Coronary artery (tissue), 2 donors: ENCODE data around the gene GLRB.
"Not testable (repeated sequence)": the region's sequence is repeated elsewhere in the genome, so short reads cannot be mapped to it uniquely, and the experiment has no call there.

ENCODE experiments used
- DNase-seq: peaks from one replicate; pipeline ENCODE4 v3.0.0-alpha.2; 2017; ENCODE audit warnings: low spot score
- H3K27ac ChIP-seq, 2 donors: fragments of 200-600 bp; sonication (generic); one replicate each; pipeline ENCODE4 v1.5.1; 2016 to 2019
- H3K4me3 ChIP-seq: fragments of 200-600 bp; sonication (generic); 2 replicates; pipeline ENCODE4 v1.5.1; 2016; ENCODE audit warnings: mild to moderate bottlenecking, moderate library complexity
- TF ChIP-seq, protein P1 (sequence below): fragments of 200-600 bp; sonication (generic); IDR thresholded peaks from one replicate; pipeline ENCODE4 v1.5.1; 2019; ENCODE audit warnings: antibody characterized with exemption

The GLRB gene

DNA sequence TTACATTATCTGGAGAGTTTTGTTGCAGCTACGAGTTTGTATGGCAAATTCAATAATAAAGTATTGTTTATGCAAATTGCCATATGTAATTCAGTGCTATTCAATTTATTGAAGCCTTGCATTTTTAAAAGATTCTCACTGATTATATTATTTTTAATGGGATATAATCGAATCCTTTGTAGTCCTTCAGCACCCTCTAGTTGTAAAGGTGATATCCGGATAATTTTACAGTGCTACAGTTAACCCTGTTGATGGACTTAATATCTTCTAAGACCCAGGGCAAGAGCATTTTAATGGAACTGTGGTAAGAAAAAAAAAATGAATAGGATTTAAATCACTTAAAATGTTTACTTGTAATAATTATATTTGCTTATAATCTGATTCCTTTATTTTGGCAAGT is 96.1 kb downstream of the GLRB start:
- TF ChIP-seq, protein P1, sequence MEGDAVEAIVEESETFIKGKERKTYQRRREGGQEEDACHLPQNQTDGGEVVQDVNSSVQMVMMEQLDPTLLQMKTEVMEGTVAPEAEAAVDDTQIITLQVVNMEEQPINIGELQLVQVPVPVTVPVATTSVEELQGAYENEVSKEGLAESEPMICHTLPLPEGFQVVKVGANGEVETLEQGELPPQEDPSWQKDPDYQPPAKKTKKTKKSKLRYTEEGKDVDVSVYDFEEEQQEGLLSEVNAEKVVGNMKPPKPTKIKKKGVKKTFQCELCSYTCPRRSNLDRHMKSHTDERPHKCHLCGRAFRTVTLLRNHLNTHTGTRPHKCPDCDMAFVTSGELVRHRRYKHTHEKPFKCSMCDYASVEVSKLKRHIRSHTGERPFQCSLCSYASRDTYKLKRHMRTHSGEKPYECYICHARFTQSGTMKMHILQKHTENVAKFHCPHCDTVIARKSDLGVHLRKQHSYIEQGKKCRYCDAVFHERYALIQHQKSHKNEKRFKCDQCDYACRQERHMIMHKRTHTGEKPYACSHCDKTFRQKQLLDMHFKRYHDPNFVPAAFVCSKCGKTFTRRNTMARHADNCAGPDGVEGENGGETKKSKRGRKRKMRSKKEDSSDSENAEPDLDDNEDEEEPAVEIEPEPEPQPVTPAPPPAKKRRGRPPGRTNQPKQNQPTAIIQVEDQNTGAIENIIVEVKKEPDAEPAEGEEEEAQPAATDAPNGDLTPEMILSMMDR, result no peak
- Histone ChIP-seq H3K4me3 (no peak overlapping the region), H3K27ac (no peak overlapping the region)
- no peak for DNase-seq

DNA sequence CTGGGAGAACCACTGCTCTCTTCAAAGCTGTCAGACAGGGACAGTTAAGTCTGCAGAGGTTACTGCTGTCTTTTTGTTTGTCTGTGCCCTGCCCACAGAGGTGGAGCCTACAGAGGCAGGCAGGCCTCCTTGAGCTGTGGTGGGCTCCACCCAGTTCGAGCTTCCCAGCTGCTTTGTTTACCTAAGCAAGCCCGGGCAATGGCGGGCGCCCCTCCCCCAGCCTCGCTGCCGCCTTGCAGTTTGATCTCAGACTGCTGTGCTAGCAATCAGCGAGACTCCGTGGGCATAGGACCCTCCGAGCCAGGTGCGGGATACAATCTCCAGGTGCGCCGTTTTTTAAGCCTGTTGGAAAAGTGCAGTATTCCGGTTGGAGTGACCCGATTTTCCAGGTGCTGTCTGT is 104.3 kb downstream of the GLRB start:
- H3K4me3 ChIP-seq, H3K27ac ChIP-seq, DNase-seq: not testable (repeated sequence)

DNA sequence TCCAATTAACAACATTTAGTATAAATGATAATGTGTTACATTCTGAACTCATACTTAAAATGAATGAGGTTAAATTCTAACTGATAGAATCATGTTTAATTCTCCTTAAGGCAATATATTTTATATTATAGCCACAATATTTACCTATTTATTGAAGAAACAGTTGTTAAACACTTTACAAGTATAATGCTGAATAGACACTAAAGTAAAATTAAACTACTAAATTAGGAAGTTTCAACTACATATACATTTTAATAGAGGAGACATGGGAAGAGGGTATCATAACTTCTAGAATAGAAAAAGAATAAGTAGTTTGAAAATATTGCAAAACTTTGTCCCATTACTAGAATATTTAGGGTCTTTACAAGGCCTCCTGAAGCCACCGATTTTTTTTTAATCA is 108.3 kb downstream of the GLRB start:
- no peak overlapping the region for H3K4me3 ChIP-seq
- TF ChIP-seq, protein P1, result no peak
- no peak for DNase-seq

DNA sequence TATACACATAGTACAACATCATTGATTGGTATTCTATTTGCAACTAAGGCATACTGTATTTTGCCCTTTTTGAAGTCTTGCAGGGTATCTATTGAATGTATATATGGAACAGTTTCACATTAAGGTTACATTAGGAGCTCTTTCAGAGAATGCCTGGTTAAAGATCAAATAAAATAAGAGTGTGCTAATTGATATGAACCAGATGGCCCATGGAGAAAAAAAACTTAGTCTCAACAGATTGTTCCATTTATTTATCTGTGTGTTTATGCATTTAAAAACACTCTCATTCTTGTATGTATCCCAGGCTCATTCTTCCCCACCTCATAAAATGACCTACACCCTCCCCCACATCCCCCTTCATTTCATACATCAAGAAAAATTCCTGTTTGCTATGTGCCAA is 109.4 kb downstream of the GLRB start:
- TF ChIP-seq, protein P1, result no peak
- Histone ChIP-seq H3K4me3 (no peak overlapping the region), H3K27ac (no peak overlapping the region)
- DNase-seq, result no peak

More for the DNA sequence above, 108.3 kb downstream of the GLRB start:
- no peak overlapping the region for H3K27ac ChIP-seq

DNA sequence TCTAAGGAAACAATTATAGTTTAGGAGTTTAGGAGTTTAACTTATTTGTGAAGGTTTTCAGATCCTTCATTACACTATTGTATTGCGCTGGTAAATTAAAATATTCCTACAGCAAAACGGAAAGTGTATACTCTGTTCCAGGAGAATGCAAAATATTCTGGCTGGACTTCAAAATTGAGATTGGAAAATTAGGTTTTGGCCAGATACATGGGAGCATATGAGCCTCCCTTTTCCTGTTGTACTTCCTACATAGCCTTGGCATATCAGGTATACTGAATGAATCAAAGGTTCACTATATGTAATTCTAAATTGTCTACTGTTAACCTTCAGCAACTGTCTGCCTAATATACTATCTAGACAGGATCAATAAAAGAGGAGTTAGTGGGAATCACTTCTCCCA is 119.4 kb downstream of the GLRB start:
- no peak overlapping the region for H3K4me3 ChIP-seq
- H3K27ac ChIP-seq, result no peak overlapping the region
- DNase-seq, result no peak
- TF ChIP-seq, protein P1, result no peak

DNA sequence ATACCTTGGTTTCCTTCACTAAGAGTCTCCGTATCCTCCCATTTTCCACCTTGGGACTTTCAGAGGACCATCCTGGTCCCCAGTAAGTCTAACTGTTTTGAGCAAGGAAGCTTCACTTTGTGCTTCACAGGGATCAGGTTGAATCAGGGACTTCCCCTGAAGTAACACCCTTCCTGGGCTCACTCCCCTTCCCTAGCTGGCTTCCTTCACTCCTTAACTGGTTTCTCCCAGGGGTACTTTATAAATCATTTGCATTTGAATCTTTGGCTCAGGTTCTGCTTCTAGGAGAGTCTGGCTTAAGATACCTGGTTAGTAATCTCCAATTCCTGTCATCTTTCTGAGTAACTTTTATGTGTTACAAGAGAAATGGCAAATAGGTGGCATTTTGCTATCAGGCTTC is 120.1 kb downstream of the GLRB start:
- TF ChIP-seq, protein P1, result no peak
- no peak overlapping the region for H3K4me3 ChIP-seq
- DNase-seq, result no peak
- H3K27ac ChIP-seq, result no peak overlapping the region

DNA sequence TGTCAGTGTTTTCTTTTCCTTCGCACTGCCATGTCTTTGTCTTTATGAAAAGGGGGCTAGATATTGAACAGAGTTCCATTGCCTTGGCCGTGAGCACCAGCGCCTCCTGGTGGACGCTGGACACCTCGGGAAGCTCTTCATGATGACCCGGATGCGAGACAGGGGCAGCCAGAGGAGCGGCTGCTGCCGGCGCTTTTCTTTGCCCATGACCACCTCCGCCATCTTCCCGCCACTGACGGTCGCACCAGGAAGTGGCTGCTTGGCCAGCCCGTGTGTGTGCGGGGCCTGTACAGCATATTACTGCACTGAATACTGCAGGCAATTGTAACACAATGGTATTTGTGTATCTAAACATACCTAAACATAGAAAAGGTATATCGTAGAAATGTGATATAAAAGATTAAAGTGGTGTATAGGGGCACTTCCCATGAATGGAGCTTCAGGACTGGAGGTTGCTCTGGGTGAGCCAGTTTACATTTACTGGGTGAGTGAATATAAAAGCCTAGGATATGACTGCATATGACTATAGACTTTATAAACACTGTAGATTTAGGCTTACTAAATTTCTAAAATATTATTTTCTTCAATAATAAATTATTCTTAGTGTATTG is 128.8 kb downstream of the GLRB start:
- TF ChIP-seq, protein P1, result no peak
- DNase-seq, result no peak
- Histone ChIP-seq H3K4me3 (no peak overlapping the region), H3K27ac (no peak overlapping the region)
